Left cardiac atrium (tissue), 4 donors: ENCODE data around the gene SCN1A. TPM values are rescaled to one million over a fixed set of nuclear protein-coding genes. Genes with fewer than 3 reads are reported as not detected.
"Not testable (repeated sequence)": the region's sequence is repeated elsewhere in the genome, so short reads cannot be mapped to it uniquely, and the experiment has no call there.

Experiments used
- ATAC-seq, 2 donors: fragments of 200-7000 bp; cut with Tn5 transposase; one replicate each; pipeline ENCODE4 v1.9.1; 2020; ENCODE audit warnings: mild to moderate bottlenecking in 2 of 2, moderate library complexity in 2 of 2
- DNase-seq: peaks from one replicate; pipeline ENCODE4 v3.0.0-alpha.2; 2020
- intact Hi-C, 2 donors: fragments of 100-400 bp; cut with DNase I; formaldehyde crosslinking; loops; one replicate each; pipeline versions ENCODE4 v1.14.1 to v1.15.1; 2022 to 2023
- total RNA-seq, 2 donors: library from RNA; stranded (reverse); fragmentation: NEBNext Ultra II Directional; extraction: Animal tissue kit (Norgen Biotek cat#: 25700); gene quantifications; one replicate each; pipeline ENCODE4 v1.2.1, GENCODE V29; 2021
- donor health status: DM: no; HTN: yes; CAD: no.
- donor health status: DM: no; HTN: yes; CAD: no; lungs with severe emphysema.
- donor health status: DM: yes; HTN: yes; CAD: no.
- donor health status: Dilated cardiomyopathy.

Gene SCN1A
- total RNA-seq, 2 donors from 2014 or later: 0.24 to 0.32 TPM

DNA sequence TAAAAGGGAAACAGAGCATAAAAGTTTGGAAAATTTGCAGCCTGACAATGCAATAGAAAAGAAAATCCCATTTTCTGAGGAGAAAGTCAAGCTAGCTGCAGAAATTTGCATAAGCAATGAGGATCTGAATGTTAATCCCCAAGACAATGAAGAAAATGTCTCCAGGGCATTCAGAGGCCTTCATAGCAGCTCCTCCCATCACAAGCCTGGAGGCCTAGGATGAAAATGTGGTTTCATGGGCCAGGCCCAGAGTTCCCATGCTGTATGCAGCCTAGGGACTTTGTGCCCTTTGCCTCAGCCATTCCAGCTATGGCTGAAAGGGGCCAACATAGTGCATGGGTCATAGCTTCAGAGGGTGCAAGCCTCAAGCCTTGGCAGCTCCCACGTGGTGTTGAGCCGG, 10.3 kb upstream of the SCN1A start:
- ATAC-seq (no peak), DNase-seq (no peak)
- intact Hi-C loops: no loop called here

DNA sequence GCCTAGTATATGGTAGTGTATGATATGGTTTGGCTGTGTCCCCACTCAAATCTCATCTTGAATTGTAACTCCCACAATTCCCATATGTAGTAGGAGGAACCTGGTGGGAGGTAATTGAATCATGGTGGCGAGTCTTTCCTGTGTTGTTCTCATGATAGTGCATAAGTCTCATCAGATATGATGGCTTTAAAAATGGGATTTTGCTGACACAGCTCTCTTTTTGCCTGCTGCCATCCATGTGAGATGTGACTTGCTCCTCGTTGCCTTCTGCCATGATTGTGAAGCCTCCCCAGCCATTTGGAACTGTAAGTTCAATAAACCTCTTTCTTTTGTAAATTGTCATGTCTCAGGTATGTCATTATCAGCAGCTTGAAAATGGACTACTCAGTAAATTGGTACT, 9.5 kb upstream of the SCN1A start:
- ATAC-seq (no peak), DNase-seq (no peak)
- intact Hi-C loops: no loop called here

- intact Hi-C loops: no loop called here
- no peak for ATAC-seq
- DNase-seq: no peak
These were observed 8.0 kb upstream of the SCN1A start for GRCh38 chr2:166135849-166136258.

- DNase-seq (no peak), ATAC-seq (no peak)
- intact Hi-C loops: no loop called here
These were observed 7.5 kb upstream of the SCN1A start for GRCh38 chr2:166135152-166135848.

- DNase-seq (no peak), ATAC-seq (no peak)
- intact Hi-C loops: no loop called here
These were observed 6.7 kb upstream of the SCN1A start for GRCh38 chr2:166134252-166135151.

DNA sequence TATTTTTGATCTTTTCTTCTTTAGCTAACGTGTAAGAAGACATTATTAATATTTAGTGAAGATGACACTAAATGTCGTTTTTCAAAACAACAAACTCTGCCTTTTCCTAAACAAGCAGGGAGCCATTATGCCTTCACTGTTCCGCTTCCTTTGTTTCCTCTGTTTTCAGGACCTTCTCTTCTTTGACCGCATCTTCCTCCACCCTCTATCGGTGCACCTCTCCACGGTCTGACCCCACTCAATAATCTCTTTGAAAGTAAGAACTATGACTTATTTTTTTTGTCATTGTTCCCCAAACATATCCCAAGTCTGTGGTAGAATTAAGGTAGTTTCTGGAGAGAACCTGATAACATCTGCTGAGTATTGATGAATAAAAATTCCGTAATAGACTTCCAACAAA, 5.8 kb upstream of the SCN1A start:
- DNase-seq: no peak
- ATAC-seq: no peak
- intact Hi-C loops: no loop called here

- DNase-seq (no peak), ATAC-seq (no peak)
- intact Hi-C loops: loop anchor here (1.0 to 10.0 kb wide), 3 partner anchors 71 to 174 kb away; partner anchors contain the start of gene TTC21B (in 1 of the 2)
These were observed 311 bp upstream of the SCN1A start for GRCh38 chr2:166128156-166128505.

- intact Hi-C loops: loop anchor here (5.0 to 10.0 kb wide), 2 partner anchors 69 to 171 kb away; partner anchors contain the start of gene TTC21B (in 1 of the 2)
- no peak for ATAC-seq
- no peak for DNase-seq
These were observed 1.7 kb downstream of the SCN1A start for GRCh38 chr2:166126007-166126639.

DNA sequence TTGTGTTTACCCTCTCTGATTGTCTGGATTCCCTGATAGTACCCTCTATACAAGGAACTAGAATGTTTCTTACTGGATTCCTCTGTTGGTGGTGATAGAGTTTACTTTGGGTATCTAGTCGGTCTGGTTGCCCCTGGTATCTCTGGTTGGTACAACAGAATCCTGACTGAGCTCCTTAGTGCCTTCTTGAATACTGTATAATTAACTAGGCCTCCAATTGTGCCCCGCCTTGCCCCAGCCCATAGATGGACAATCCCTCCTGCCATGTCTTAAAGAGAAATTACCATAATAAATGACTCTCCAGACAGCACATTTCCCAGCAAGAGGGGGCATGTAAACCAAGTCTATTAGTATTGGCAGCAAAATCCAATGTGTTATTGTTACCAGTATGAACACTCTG, 2.3 kb downstream of the SCN1A start:
- DNase-seq: no peak
- no peak for ATAC-seq
- intact Hi-C loops: loop anchor here (5.0 to 10.0 kb wide), 2 partner anchors 68 to 171 kb away; partner anchors contain the start of gene TTC21B (in 1 of the 2)

DNA sequence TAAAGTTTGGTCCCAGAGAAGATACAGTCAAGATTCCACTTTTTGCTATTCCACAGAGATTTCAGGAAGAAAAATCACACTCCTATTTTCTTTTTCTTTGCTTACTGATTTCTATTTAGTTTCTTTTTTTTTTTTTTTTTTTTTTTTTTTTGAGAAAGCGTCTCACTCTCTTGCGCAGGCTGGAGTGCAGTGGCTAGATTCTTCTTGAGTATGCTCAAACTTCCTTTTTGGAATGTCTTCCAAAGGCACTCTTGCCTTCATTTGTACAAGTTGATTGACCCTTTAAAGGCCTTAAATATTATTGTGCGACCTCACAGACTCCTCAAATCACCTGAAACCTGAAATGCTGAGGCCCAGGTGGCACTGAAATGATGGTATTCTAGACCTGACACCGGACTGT, 9.6 kb downstream of the SCN1A start:
- intact Hi-C loops: no loop called here
- DNase-seq (no peak), ATAC-seq (no peak)

DNA sequence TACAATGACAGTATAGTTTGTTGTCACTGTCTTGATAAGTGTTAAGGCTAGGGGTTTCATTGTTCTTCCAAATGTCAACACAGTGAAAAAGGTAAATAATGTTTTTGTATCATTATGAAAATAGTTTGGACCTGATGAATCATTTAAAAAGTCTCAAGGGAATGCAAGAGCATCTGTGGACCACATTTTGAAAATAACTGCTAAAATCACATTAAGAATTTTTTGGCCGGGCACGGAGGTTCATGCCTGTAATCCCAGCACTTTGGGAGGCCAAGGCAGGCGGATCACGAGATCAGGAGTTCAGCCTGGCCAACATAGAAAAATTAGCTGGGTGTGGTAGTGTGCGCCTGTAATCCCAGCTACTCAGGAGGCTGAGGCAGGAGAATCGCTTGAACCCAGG, 10.3 kb downstream of the SCN1A start:
- intact Hi-C loops: no loop called here
- ATAC-seq (no peak), DNase-seq (no peak)

- DNase-seq: no peak
- intact Hi-C loops: no loop called here
- ATAC-seq: no peak
These were observed 12.2 kb downstream of the SCN1A start for GRCh38 chr2:166115589-166115988.

- ATAC-seq (no peak), DNase-seq (no peak)
- intact Hi-C loops: no loop called here
These were observed 15.6 kb downstream of the SCN1A start for GRCh38 chr2:166112193-166112605.

DNA sequence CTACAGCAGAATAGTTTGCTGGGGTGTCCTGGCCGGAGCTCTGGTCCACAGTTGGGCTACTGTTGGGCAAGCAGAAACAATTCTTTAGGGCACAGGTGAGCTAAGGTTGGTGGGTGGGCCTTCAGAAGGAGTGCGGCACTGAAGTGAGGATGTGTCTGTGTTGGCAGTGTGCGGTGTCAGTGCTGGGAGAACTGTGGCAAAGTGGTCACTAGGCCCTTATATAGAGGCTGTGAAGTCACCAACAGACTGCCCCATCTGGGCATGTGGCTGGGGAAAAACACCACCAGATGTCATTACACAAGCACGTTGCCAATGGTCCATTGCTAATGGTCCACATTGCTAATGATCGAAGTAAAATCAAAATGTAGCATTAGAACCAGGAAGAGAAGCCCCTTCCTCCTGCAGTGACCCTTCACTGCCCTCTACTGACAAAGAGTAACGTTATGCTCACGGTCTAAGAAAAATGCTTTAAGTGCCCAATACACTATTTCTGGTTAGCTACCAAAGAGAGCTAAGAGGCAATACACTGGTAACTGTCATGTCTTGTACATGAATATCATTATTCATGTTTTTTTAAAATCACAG, 21.3 kb downstream of the SCN1A start:
- DNase-seq (no peak), ATAC-seq (no peak)
- intact Hi-C loops: no loop called here

GRCh38 chr2:166104773-166105172, 23.0 kb downstream of the SCN1A start:
- ATAC-seq: no peak
- intact Hi-C loops: no loop called here
- no peak for DNase-seq

DNA sequence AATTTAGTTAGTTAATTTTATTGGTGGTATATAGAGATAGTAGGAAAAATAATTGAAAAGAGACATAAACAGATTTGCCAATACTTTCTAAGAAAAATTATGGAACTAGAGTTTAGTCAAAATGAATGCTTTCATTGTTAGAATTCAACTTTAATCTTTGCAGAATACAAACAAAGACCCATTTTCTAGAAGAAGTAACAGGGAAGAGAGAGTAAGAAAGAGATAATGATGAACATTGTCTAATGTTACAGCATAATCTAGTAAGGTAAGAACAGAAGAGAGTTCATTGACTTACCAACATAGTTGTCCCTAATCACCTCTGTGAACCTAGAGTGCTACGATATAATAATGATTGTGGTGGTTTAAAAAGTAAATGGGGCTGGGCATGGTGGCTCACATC, 23.7 kb downstream of the SCN1A start:
- intact Hi-C loops: no loop called here
- no peak for DNase-seq
- no peak for ATAC-seq

DNA sequence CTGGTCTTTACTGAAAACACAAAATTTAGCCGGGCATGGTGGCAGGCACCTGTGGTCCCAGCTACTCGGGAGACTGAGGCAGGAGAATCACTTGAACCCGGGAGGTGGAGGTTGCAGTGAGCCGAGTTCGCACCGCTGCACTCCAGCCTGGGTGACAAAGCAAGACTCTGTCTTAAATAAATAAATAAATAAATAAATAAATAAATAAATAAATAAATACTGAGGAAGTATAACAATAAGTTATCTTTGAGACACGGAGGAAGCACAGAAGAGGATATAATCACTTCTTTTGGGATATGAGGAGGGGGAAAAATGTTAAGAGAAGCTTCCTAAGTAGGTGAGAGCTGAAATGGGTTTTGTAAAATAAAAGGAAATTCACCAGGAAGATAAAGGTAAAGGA, 24.5 kb downstream of the SCN1A start:
- intact Hi-C loops, ATAC-seq, DNase-seq: not testable (repeated sequence)

- intact Hi-C loops: no loop called here
- DNase-seq (no peak), ATAC-seq (no peak)
These were observed 33.5 kb downstream of the SCN1A start for GRCh38 chr2:166094325-166094724.

DNA sequence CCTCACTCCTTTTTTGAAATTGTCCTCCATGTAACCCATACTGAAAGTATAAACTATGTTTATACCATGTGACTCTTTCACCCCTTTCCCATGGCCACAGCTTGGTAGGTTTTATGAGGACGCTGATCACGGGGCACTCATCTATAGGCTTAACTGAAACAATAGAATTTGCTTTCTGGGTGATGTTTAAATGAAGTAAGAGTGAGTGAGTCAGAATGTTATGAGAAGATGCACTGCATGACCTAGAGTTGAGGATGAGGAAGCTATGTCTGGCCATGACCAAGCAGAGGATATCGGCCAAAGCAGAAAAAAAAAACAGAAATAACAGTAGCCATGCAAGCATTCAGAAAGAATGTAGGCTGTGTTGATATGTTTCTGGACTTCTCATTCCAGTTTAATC, 34.9 kb downstream of the SCN1A start:
- intact Hi-C loops: no loop called here
- DNase-seq: no peak
- ATAC-seq: no peak

DNA sequence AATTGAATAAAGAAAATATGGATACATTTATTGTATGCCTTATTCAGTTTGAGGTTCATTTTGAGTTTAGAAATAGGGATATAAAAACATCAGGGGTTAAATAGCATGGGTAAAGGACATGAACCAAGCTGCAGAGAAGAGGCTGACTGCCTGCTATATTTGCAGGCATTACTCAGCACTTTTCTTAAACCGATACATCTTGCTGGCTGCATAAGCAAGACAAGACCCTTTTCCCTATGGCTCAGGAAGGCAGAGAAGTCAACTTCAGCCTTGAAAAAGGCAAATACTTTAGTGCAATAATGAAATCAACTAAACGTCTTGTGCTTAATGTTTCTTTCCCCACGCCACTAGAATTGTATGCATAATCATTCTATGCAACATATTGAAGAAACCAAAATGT, 36.4 kb downstream of the SCN1A start:
- intact Hi-C loops: no loop called here
- ATAC-seq: no peak
- DNase-seq: no peak
